Measurements from ENCODE around the gene HTR6.
"Not testable (repeated sequence)": the region's sequence is repeated elsewhere in the genome, so short reads cannot be mapped to it uniquely, and the experiment has no call there.

DNA sequence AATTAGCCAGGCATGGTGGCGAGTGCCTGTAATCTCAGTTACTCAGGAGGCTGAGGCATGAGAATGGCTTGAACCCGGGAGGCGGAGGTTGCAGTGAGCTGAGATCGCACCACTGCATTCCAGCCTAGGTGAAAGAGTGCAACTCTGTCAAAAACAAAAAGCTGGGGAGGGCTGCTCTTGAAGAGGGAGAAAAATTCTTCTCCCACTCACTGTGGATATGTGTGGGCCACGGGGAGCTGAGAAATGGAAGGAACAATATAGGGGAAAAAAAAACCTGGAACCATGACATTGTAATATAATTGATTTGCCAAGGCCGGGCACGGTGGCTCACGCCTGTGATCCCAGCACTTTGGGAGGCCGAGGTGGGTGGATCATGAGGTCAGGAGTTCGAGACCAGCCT is 27.9 kb upstream of the HTR6 start:
- TF ChIP-seq SP1 (IDR thresholded peaks at IDR 0.05; ENCODE audit: low read depth); YY1 (IDR thresholded peaks at IDR 0.05; ENCODE audit: extremely low read depth, insufficient replicate concordance, low read depth, low read length); CTCF (IDR thresholded peaks at IDR 0.05 in 2 of 3, conservative IDR thresholded peaks at IDR 0.05 in 1 of 3; ENCODE audit: borderline replicate concordance in 1 of 3, insufficient read depth in 1 of 3, low read depth in 2 of 3, low read length in 2 of 3); TCF7L2 (IDR thresholded peaks at IDR 0.05; ENCODE audit: borderline replicate concordance, extremely low read depth, insufficient read depth, insufficient read length); SIN3A (IDR thresholded peaks at IDR 0.05; ENCODE audit: low read depth); ZBTB33 (IDR thresholded peaks at IDR 0.05; ENCODE audit: extremely low read depth, insufficient replicate concordance, low read length); EZH2 (IDR thresholded peaks at IDR 0.05); JUND (IDR thresholded peaks at IDR 0.05); POLR2AphosphoS5 (IDR thresholded peaks at IDR 0.05; ENCODE audit: low read depth, low read length): not testable (repeated sequence)
